HEK293T (cell line): ENCODE results near the gene TSPAN5.

Source experiments
- ARNT ChIP-seq: fragments of 450-650 bp; IDR thresholded peaks from 2 replicates; pipeline ENCODE4 v1.6.1; 2017; ENCODE audit warnings: mild to moderate bottlenecking
- BHLHE40 ChIP-seq: fragments of 450-650 bp; IDR thresholded peaks from 2 replicates; pipeline ENCODE4 v1.6.1; 2016; ENCODE audit warnings: mild to moderate bottlenecking, moderate library complexity, borderline replicate concordance
- CTBP1 ChIP-seq: fragments of 450-650 bp; IDR thresholded peaks from 2 replicates; pipeline ENCODE4 v1.6.1; 2016; ENCODE audit warnings: borderline replicate concordance
- ELF4 ChIP-seq: fragments of 450-650 bp; IDR thresholded peaks from 2 replicates; pipeline ENCODE4 v1.6.1; 2017; ENCODE audit warnings: antibody characterized with exemption
- FOXA1 ChIP-seq: fragments of 450-650 bp; IDR thresholded peaks from 2 replicates; pipeline ENCODE4 v1.6.1; 2016; ENCODE audit warnings: mild to moderate bottlenecking
- FOXK2 ChIP-seq: fragments of 450-650 bp; IDR thresholded peaks from 2 replicates; pipeline ENCODE4 v1.6.1; 2016; ENCODE audit warnings: mild to moderate bottlenecking
- FOXM1 ChIP-seq: fragments of 450-650 bp; IDR thresholded peaks from 2 replicates; pipeline ENCODE4 v1.6.1; 2017; ENCODE audit warnings: mild to moderate bottlenecking, borderline replicate concordance
- HDGF ChIP-seq: fragments of 450-650 bp; IDR thresholded peaks from 2 replicates; pipeline ENCODE4 v1.6.1; 2017; ENCODE audit warnings: antibody characterized with exemption, borderline replicate concordance
- LEF1 ChIP-seq: fragments of 450-650 bp; IDR thresholded peaks from 2 replicates; pipeline ENCODE4 v1.6.1; 2017; ENCODE audit warnings: mild to moderate bottlenecking, borderline replicate concordance
- SP1 ChIP-seq: fragments of 450-650 bp; IDR thresholded peaks from 2 replicates; pipeline ENCODE4 v1.6.1; 2017
- SUZ12 ChIP-seq: fragments of 450-650 bp; IDR thresholded peaks from 2 replicates; pipeline ENCODE4 v1.6.1; 2016; ENCODE audit warnings: mild to moderate bottlenecking
- TARDBP ChIP-seq: fragments of 450-650 bp; IDR thresholded peaks from 2 replicates; pipeline ENCODE4 v1.6.1; 2016

- TF ChIP-seq SP1 (no peak), BHLHE40 (no peak), SUZ12 (no peak), FOXM1 (no peak), FOXK2 (no peak), ELF4 (no peak), FOXA1 (no peak), LEF1 (no peak), TARDBP (no peak), CTBP1 (no peak), HDGF (no peak), ARNT (no peak)
These were observed 156.4 kb downstream of the TSPAN5 start for GRCh38 chr4:98502031-98502430.
